Right renal cortex interstitium (tissue), 3 donors: ENCODE data around the gene ATP8A2. TPM values are rescaled to one million over a fixed set of nuclear protein-coding genes. Genes with fewer than 3 reads are reported as not detected.

Experiments used
- DNase-seq, 3 donors: peaks; one replicate each; pipeline ENCODE4 v3.0.0-alpha.2; 2013; ENCODE audit warnings: low read depth in 3 of 3, low spot score in 2 of 3
- polyA plus RNA-seq, 3 donors: library from polyadenylated mRNA; unstranded; fragments of 120-200 nt; gene quantifications; one replicate each; pipeline ENCODE4 v1.2.1, GENCODE V29; 2013; ENCODE audit not compliant: insufficient read length in 3 of 3

ATP8A2 gene
- polyA plus RNA-seq, 3 donors = 5.5 to 7.2 (median 6.3) TPM

DNA sequence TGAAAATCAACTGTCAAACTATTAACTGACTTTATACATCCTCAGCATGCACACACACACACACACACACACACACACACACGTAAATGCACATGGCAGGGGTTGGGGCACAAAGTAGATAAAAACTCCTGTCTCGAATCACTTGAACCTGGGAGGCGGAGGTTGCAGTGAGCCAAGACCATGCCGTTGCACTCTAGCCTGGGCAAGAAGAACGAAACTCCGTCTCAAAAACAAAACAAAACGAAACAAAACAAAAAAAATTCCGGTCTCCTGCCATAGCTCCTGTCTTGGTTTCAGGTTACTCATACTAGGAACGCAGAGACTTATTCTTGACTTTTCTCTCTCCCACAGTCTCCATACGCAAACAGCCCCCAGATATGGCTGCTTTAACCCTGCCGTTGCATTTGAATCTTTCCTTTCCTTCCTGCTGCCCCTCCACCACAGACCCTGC lies 531.1 kb downstream of the ATP8A2 start:
- DNase-seq = no peak

DNA sequence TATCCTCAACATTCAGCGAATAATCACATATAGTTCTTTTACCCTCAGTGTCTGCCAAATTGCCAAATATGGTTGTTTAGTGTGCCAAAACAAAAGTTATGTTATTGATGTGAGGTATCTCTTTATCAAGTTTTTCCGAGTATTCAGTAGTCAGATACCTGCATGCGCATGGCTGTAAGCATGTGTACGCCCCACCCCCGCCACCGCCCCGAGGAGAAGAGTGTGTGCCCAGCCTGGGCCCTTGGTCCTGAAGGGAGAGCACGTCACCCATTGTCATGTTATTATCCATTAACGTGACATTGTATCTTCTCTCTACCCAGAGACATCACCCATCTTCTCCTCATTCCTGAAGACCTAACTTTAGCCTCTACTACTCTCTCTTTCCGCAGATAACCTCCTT lies 533.1 kb downstream of the ATP8A2 start:
- no peak for DNase-seq

DNA sequence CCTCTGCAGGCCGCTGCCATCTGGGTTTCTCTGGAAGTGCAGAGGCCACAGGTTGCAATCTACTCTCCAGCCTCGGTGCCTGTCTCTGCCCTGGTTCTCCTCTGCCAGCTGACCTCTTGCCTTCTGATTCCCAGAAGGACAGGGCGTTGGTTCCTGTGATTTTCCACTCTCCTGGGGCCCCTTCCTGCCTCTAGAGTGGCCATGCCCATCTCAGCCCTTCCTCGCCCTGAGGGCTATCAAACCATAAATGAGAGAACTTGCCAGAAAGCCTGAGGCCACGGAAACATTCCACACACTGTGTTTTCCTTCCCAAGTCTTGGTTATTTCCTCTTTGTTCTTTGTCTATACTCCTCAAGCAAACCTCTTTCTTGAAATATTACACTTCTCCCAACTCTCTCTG lies 533.8 kb downstream of the ATP8A2 start:
- DNase-seq = no peak

DNA sequence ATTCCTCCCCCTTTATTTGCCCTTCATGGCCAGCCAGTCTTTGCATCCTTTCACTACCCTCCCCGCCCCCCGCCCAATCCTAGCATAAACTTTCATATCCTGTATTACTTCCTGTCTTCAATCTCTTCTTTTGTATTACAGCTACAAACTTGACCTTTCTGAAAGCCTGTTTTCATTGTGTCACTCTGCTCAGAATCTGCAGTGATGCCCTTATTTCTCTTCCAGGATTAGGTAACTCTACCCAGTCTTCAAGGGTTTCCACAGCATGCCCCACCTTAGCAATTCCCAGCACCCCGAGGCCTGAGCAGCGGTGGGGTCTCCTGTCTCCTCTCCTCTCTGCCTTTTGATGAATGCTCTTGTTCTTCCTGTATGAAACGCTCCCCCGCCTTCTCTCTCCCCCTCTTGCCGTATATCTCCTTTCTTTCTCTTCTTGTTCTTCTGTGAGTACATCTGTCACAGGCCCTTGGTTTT lies 534.5 kb downstream of the ATP8A2 start:
- no peak for DNase-seq

DNA sequence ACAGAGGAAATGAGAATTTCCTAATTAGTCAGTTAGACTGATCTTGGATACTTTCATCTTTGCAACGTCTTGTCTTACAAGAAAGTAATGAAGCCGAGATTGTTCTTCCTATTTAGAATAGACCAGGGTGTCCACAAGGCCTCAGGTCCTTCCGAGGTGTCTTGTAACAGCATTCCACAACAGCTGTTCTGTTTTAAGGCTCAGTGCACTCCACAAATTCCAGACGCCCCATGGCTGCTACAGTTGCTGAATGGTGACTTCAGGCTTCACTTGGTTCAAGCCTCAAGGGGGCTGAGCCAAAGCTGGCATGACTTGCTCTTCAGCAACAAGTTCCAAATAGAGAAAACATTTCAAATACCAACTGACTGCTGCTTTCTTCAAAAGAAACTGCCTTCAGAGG lies 536.6 kb downstream of the ATP8A2 start:
- peak in 2 of 3 donors; percentile 48 to 50 for DNase-seq

DNA sequence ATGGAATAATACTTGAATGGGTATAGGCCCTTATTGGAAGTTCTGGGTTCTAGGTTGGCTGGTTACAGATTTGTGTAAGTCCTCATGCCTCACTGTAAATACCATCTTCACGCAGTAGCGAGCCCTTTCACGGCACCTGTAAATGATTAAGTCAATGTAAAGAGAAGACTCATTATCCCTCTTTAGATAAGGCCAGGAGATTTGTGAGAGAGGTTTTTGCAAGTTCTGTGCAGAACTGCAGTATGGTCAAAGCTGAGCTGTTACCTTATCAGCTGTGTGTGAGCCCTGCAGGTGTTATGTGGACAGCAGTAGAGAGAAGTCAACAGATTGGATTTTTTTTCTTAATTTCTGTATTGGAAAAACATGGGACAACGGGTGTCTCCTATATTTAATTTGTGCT lies 538.5 kb downstream of the ATP8A2 start:
- DNase-seq = no peak

DNA sequence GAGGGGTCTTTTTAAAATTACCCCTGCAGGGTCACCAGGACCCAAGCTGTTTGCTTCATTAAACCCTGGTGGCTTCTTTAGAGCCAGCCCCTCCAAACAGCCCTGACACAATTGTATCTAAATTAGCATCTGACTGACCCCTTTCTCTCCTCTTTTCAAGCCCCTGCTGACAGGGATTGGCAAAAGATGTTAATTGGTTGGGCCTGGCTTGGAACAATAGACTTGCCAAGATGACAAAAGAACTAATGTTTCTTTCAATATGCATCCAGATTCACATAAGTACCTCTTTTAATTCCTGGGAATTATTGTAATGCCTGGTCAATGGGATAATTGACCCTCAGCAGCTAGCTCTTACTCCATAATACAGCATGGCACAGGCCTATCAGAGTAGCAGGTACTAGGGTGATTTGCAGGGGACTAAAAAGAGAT lies 539.2 kb downstream of the ATP8A2 start:
- DNase-seq = no peak

DNA sequence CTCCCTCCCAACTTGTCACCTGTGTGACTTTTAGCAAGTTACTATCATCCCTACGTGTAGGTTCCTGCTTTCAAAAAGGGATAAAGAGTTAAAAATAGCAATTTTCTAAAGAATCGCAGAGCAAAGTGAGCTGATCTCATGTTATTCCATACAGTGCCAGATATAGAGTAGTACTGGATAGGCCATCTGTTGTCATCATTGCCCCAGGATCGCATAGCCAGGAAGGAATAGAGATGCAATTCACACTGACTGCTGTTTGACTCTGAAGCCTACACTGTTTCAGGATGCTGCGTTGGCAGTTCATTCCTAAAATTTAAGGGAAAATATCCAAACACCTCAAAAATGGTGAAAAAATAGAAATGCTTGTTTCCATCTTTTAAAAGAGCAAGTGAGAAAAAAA lies 541.2 kb downstream of the ATP8A2 start:
- no peak for DNase-seq

DNA sequence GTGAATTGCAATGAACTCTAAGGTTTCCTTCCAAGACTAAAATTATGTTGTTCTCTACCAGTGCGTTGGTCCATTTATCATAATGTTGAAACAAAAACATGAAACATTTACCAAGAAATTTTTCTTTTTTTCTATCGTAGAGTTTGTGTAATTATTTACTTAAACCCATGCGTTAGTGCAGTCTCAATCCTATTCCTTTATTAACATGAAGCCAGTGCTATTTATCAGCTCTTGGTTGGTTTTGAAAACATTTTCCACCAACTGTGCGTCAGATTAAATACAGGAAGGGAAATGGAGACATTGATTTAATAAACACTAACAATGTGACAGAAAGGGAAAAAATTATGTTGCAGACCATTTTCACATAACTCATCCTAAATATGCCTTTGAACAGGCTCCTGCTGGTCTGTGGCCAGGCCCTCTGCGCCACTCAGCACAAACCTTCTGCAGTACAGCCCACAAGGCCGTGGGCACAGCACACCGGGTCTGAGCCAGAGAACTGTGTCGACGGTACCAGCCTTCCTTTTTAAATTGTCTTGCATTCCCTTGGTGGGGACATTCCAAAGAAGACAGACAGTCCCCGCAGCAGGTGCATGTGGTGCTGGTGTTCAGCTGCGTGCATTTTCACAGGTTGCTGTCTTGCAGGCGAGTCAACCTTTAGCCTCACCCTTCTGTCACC lies 544.2 kb downstream of the ATP8A2 start:
- DNase-seq = no peak

DNA sequence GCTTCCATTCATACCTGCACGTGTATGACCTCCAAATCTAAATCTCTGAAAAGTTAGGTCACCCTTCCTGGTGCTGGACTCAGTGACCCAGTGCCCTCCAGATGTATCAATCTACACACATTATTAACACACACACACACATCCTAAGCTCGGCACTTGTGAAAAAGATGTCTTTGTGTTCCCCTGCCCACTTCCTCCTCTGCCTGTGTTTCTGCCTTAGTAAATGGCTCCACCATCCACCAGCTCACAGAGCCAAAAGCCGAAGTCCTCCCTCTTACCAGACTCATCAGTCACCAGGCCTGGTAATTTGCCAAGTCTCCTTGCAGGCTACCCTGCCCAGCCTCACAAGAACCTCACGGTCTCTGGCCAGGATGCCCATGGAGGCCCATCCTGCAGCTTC lies 548.5 kb downstream of the ATP8A2 start:
- DNase-seq = no peak

DNA sequence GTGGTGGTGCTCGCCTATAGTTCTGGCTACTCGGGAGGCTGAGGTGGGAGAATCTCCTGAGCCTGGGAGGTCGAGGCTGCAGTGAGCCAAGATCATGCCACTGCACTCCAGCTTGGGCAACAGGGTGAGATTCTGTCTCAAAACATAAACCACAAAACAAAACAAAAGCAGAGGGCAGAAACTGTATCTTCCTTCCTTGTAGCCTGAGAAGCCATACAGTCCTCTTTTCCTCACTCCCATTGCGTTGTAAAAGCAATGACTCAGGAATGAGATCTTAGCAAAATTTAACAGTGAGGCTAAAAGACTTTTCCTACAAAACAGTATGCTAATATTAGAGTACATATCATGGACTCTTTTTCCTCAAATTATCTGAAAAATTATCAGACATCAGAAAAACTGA lies 549.2 kb downstream of the ATP8A2 start:
- DNase-seq = no peak

DNA sequence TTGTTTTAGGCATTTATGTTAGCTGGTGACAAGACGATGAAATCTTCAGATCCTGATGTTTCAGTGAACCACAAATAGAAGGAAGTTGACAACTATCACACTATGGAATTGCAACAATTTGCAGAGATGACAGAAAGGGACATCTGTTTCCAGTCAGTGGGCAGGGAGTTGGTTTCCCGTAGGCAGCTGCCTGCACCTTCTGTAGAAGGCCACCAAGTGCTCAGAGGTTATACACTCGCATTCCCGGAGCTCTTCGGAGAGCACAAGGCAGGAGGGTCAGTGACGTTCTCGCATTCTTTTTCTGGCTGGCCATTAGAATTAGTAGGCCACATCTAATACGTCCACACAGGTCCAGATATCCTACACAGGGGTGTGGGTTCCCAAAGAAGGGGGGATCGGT lies 550.6 kb downstream of the ATP8A2 start:
- DNase-seq = no peak

DNA sequence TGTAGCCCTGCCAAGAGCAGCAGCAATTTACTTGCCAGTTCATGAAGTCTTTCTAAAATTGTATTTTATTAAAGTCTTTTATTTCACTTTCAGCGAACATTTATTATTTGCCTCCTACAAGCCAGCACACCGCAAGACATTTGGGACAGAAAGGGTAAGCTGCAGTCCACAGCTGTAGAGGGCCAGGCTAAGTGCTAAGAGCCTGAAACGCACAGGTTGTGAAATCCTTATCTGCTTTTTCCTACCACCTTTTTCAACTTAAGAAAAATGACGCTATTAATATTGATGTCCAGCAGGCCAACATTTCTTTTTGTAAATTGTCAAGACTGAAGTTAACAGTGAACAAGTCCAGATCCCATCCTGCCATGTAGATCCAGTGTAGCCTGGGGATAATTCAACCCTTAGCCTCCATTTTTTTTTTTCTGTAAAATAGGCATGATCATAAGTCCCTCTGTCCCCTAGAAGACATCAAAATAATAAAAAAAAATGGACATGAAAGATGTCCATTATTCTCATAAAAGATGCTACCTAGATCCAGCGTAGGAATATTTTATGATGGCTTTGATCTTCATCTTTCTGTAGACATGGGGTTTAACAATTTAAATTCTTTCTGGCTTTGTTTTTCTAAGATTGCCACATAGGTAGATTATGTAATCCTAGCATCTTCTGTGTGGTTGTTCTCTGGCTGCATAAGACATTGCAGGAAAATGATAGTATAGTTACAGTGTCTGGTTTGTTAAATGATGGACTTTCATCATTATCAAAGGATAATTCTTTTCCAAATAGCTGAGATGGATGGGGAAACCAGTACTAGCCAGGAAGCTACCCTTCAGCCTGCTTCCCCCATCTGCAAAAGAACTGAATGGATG lies 551.7 kb downstream of the ATP8A2 start:
- no peak for DNase-seq

DNA sequence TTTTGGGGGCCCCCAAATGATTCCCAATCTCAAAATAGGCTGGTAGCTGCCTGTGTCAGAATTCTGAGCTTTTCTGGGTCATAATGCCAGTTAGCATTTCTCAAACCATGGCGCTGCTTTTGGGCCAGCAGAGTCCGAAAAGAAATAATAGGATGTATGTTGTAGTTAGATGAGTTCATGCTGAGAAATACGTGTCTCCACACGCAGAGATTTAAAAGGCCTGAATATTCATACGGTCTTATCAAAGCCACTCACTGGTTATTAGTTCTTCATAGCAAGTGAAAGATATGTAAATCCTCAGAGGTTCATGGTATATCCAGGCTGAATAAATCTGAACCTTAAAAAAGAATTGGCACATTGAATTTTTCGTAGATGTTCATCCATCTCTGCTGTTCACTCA lies 555.6 kb downstream of the ATP8A2 start:
- no peak for DNase-seq

DNA sequence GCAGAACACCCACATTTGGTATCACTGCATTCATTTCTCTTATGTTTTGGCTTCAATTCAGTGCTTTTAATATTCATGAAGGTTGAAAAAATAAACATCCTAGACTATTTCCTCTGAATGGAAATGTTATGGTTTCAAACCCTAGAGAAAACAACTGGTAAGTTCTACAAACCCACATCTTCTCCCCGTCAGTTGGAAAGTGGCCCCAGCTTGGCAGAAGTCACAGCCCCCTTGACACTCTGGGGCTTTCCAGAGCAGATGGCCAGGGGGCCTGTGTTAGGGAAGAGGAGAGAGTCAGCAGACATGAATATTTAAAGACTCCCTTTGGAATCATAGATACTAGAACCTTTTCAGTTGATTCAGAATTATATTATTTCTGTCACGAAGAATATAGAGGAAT lies 556.2 kb downstream of the ATP8A2 start:
- no peak for DNase-seq

DNA sequence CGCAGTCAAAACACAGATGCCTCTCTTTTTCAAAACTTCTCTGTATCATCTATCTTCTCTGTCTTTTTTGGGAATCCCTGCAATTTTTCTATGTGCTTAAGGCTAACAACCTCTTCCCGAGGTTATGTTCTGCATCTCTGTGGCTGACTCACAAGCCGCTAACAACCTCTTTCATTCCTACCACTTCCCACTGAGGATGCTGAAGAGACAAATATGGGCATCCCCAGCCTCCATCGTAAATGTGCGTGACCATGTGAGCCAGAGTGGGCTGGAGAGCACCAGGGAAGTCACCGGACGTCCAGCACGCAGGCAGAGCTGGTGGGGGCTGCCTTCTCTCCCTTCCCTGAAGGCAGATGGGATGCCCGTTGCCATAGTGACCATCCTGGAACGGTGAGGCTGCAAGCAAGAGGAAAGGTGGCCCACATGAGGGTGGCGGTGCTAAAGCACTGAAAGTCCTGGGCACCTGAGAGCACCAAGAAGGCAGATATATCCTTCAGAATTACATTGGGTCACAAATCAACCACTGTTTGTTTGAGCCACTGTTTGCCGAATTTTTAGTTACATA lies 557.2 kb downstream of the ATP8A2 start:
- DNase-seq = no peak

DNA sequence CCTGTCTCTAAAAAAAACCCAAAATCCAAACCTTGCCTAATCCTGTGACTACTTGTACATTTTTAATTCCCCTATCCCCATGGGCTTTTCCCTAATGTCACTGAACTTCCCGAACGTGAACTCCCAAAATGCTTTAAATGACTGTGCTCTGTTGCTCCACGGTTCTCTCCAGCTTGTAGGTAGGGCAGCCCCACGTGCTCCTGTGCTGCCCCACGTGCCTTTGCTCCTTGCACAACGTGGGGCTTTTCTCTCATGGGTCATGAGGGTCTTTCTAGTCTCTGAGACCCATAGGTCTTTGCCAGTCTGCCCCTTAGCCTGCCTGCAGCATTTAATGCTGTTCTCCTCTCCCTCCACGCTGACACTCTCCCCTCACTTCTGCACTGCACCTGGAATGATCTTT lies 558.0 kb downstream of the ATP8A2 start:
- DNase-seq = no peak

DNA sequence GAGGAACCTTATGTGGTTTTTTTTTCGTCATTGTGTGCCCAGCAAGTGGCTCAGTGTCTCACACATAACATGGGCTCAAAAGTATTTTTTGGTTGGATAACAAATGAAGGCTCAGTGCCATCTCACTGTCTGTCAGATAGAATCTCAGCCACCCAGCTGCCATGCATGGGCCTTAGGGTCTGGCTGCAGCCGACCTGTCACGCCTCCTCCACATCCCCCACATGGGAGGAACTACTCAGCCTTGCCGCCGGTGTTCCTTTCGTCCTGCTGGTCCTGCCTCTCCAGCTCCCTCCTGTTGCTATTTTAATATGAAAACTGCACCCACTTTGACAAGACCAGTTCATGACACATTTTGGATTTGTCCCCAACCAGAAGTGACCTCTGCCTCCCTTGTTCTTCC lies 558.9 kb downstream of the ATP8A2 start:
- no peak for DNase-seq

DNA sequence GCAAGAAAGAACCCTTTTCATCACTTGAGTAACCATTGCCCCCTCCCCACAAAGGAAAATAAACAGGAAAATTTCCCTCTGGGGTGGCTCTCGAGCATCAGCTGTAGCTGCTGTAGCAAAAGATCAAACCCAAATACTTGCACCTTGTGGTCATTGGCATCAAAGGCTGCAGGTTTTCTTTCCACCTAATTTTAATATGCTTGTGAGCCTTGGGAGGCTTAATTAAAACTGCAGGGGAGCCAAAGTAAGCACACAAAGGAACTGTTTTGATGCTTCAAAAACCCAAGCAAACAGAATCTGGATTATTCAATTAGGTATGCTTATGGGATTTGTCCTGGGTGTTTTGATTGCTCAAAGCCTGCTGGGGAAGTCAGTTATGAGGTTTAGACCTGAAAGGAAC lies 560.6 kb downstream of the ATP8A2 start:
- no peak for DNase-seq

DNA sequence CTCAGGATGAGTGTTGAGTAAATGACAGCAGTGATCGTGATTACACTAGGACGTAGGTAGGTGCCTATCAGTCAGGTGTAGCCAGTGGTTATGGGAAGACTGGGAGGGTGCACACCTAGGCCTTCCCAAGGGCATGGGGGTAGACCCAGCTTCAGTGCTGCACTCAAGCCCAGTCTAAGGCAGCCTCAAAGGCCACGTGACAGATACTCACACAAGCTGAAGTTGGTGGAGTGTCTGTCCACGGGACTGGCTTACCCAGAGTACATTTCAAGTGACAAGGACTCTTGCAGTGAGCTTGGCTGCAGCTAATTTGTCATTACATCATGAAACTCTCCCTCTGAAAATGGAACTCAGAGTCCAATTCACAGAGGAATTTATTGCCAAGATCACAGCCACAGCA lies 561.7 kb downstream of the ATP8A2 start:
- DNase-seq = no peak

DNA sequence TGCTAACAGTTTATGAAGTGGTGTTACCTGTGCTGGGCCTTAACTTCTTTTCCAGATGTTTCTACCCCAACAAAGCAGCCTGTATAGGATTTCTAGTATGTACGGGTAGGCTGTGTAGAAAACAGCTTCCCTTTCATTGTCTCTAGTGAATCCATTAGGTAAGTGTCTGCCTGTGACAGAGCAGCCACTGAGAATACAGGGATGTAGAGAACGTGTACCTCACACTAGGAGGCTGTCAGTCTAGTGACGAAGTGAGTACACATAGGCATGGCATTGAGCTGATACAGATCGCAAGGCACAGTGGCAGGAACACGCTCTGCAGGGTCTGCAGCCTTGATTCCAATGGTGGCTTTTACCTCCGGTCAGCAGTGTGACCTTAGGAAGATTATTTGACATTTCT lies 562.4 kb downstream of the ATP8A2 start:
- no peak for DNase-seq
